CD4-positive, alpha-beta memory T cell (primary cell): ENCODE measurements around the gene ZER1. TPM values are rescaled to one million over a fixed set of nuclear protein-coding genes. Genes with fewer than 3 reads are reported as not detected.

ENCODE experiments used
- CTCF ChIA-PET: fragments of 350-600 bp; sonication (Branson Sonifier 250); formaldehyde crosslinking; loops from one replicate; lab custom pipeline; 2021; ENCODE audit warnings: inconsistent platforms; ENCODE audit not compliant: partially characterized antibody; lab: Charles Lee
- POLR2A ChIA-PET: fragments of 350-600 bp; sonication (Branson Sonifier 250); formaldehyde crosslinking; loops from one replicate; lab custom pipeline; 2021; ENCODE audit not compliant: partially characterized antibody; lab: Charles Lee
- DNase-seq, 5 donors: peaks; one replicate each; pipeline versions ENCODE4 v3.0.0 to v3.0.0-alpha.2; 2020 to 2022; ENCODE audit warnings: mixed read lengths in 1 of 5
- H3K27ac ChIP-seq: one replicate; pipeline ENCODE4 v1.7.0; 2013; ENCODE audit warnings: low read depth, low read length
- H3K27me3 ChIP-seq: 2 replicates; pipeline ENCODE4 v1.7.0; 2013; ENCODE audit warnings: mild to moderate bottlenecking, low read length, moderate library complexity; ENCODE audit not compliant: insufficient read depth
- H3K36me3 ChIP-seq: 2 replicates; pipeline ENCODE4 v1.7.0; 2013; ENCODE audit warnings: mild to moderate bottlenecking, low read length, moderate library complexity; ENCODE audit not compliant: insufficient read depth
- H3K4me1 ChIP-seq: 2 replicates; pipeline ENCODE4 v1.7.0; 2013; ENCODE audit warnings: mild to moderate bottlenecking, low read length, moderate library complexity; ENCODE audit not compliant: insufficient read depth
- H3K4me3 ChIP-seq, 2 donors: one replicate each; pipeline ENCODE4 v1.7.0; 2013; ENCODE audit warnings: low read length in 2 of 2, mild to moderate bottlenecking in 1 of 2
- H3K9me3 ChIP-seq, 2 donors: one replicate each; pipeline ENCODE4 v1.7.0; 2013; ENCODE audit warnings: low read length in 2 of 2, control low read depth in 1 of 2; ENCODE audit not compliant: control insufficient read depth in 1 of 2
- H3K27ac Mint-ChIP-seq, 7 donors: one replicate each; pipeline ENCODE4 v1.8.0; 2020 to 2021; ENCODE audit warnings: mixed read lengths in 7 of 7, mild to moderate bottlenecking in 6 of 7, inconsistent platforms in 3 of 7, moderate library complexity in 3 of 7
- H3K27me3 Mint-ChIP-seq, 2 donors: one replicate each; pipeline ENCODE4 v1.8.0; 2020 to 2021; ENCODE audit warnings: mixed read lengths in 2 of 2
- H3K36me3 Mint-ChIP-seq, 2 donors: one replicate each; pipeline ENCODE4 v1.8.0; 2020 to 2021; ENCODE audit warnings: mixed read lengths in 2 of 2, inconsistent platforms in 1 of 2, mild to moderate bottlenecking in 1 of 2
- H3K4me1 Mint-ChIP-seq, 4 donors: one replicate each; pipeline ENCODE4 v1.8.0; 2020 to 2021; ENCODE audit warnings: mixed read lengths in 4 of 4, mild to moderate bottlenecking in 1 of 4
- H3K4me3 Mint-ChIP-seq, 8 donors: one replicate each; pipeline ENCODE4 v1.8.0; 2020 to 2021; ENCODE audit warnings: mixed read lengths in 8 of 8, mild to moderate bottlenecking in 7 of 8, moderate library complexity in 6 of 8, inconsistent platforms in 3 of 8
- H3K9me3 Mint-ChIP-seq, 8 donors: one replicate each; pipeline ENCODE4 v1.8.0; 2020 to 2021; ENCODE audit warnings: mixed read lengths in 8 of 8, mild to moderate bottlenecking in 5 of 8, inconsistent platforms in 3 of 8, moderate library complexity in 1 of 8
- intact Hi-C: fragments of 100-400 bp; cut with micrococcal nuclease; formaldehyde crosslinking; loops from one replicate; pipeline ENCODE4 v1.15.1; 2023
- polyA plus RNA-seq, 2 donors: library from polyadenylated mRNA; unstranded; fragments of 300-500 nt; fragmentation: Illumina TruSeq; gene quantifications; one replicate each; pipeline ENCODE4 v1.2.3, GENCODE V29; 2021
- total RNA-seq, 2 experiments: library from RNA; stranded (reverse); gene quantifications; one replicate each; pipeline ENCODE4 v1.2.3, GENCODE V29; 2021

The ZER1 gene
- total and polyA plus RNA-seq, 4 experiments from 2014 or later = 35.6 to 44.2 (median 39.5) TPM

GRCh38 chr9:128747241-128747640 is 24.5 kb downstream of the ZER1 start:
- Histone ChIP-seq H3K4me1 (no peaks in the 10 kb centered on the region), H3K4me3 (no peak overlapping the region), H3K27ac (no peak overlapping the region), H3K27me3 (no peaks in the 10 kb centered on the region), H3K36me3 (peaks cover 11% of the 10 kb centered on the region), H3K9me3 (no peaks in the 10 kb centered on the region)
- Mint-ChIP-seq H3K4me1 (no peaks in the 10 kb centered on the region), H3K9me3 (no peaks in the 10 kb centered on the region), H3K27me3 (no peaks in the 10 kb centered on the region), H3K27ac (no peak overlapping the region), H3K36me3 (peaks cover 7 to 17% of the 10 kb centered on the region in 2 donors), H3K4me3 (no peak overlapping the region)
- CTCF ChIA-PET = no interaction called here
- no peak for DNase-seq
- POLR2A ChIA-PET = no interaction called here
- intact Hi-C loops = no loop called here

GRCh38 chr9:128743421-128743820 is 28.3 kb downstream of the ZER1 start:
- Histone ChIP-seq H3K9me3 (no peaks in the 10 kb centered on the region), H3K27ac (no peak overlapping the region), H3K27me3 (no peaks in the 10 kb centered on the region), H3K4me3 (no peak overlapping the region), H3K36me3 (peaks cover 7% of the 10 kb centered on the region), H3K4me1 (no peaks in the 10 kb centered on the region)
- Mint-ChIP-seq H3K27me3 (no peaks in the 10 kb centered on the region), H3K4me3 (no peak overlapping the region), H3K36me3 (peaks cover 4 to 22% of the 10 kb centered on the region in 2 donors), H3K4me1 (no peaks in the 10 kb centered on the region), H3K27ac (peak overlapping the region in 1 of 7 donors; percentile 4), H3K9me3 (no peaks in the 10 kb centered on the region)
- intact Hi-C loops = no loop called here
- no peak for DNase-seq
- CTCF ChIA-PET = no interaction called here
- POLR2A ChIA-PET = interaction anchor here (0.8 to 2.5 kb wide), 2 partner anchors 19 to 43 kb away, joined by 3 to 7 read pairs; partner anchors contain the start of genes TBC1D13 and ZDHHC12

GRCh38 chr9:128742401-128742800 is 29.3 kb downstream of the ZER1 start:
- no peaks in the 10 kb centered on the region for H3K4me1 ChIP-seq
- no peaks in the 10 kb centered on the region for H3K4me1 Mint-ChIP-seq
- H3K27ac ChIP-seq = no peak overlapping the region
- ChIA-PET POLR2A (interaction anchor here (1.1 to 2.5 kb wide), 2 partner anchors 18 to 29 kb away, joined by 4 to 7 read pairs; partner anchors contain the start of genes ZDHHC12 and ZER1), CTCF (interaction anchor here (1.1 kb wide), 1 partner anchor 76 kb away, joined by 3 read pairs; the partner anchor contains the start of gene ENDOG)
- H3K36me3 Mint-ChIP-seq = peaks cover 7 to 25% of the 10 kb centered on the region in 2 donors
- H3K27ac Mint-ChIP-seq = peak overlapping the region in 1 of 7 donors; percentile 35
- no peaks in the 10 kb centered on the region for H3K9me3 ChIP-seq
- H3K4me3 ChIP-seq = no peak overlapping the region
- no peaks in the 10 kb centered on the region for H3K27me3 Mint-ChIP-seq
- no peak for DNase-seq
- H3K27me3 ChIP-seq = no peaks in the 10 kb centered on the region
- H3K9me3 Mint-ChIP-seq = no peaks in the 10 kb centered on the region
- no peak overlapping the region for H3K4me3 Mint-ChIP-seq
- intact Hi-C loops = no loop called here
- H3K36me3 ChIP-seq = peaks cover 7% of the 10 kb centered on the region

- Histone ChIP-seq H3K4me1 (no peaks in the 10 kb centered on the region), H3K36me3 (peaks cover 26% of the 10 kb centered on the region), H3K9me3 (no peaks in the 10 kb centered on the region), H3K27me3 (no peaks in the 10 kb centered on the region), H3K4me3 (no peak overlapping the region), H3K27ac (no peak overlapping the region)
- POLR2A ChIA-PET = interaction anchor here (1.0 to 1.3 kb wide), 2 partner anchors 11 to 36 kb away, joined by 3 read pairs; partner anchors contain the start of genes ZDHHC12 and ZER1
- Mint-ChIP-seq H3K4me3 (peak overlapping the region in 1 of 8 donors; percentile 23), H3K27me3 (no peaks in the 10 kb centered on the region), H3K9me3 (no peaks in the 10 kb centered on the region), H3K27ac (peak overlapping the region in 3 of 7 donors; percentile 51 to 74 (median 68)), H3K4me1 (peaks cover 0 to 3% (median 0%) of the 10 kb centered on the region in 4 donors), H3K36me3 (peaks cover 18 to 44% of the 10 kb centered on the region in 2 donors)
- DNase-seq = no peak
- CTCF ChIA-PET = interaction anchor here (0.6 to 1.4 kb wide), 5 partner anchors 11 to 617 kb away, joined by 3 to 4 read pairs (median 3); partner anchors contain the start of genes PKN3 and ZDHHC12
- intact Hi-C loops = no loop called here
Observed at GRCh38 chr9:128735373-128735772, 36.4 kb downstream of the ZER1 start.

DNA sequence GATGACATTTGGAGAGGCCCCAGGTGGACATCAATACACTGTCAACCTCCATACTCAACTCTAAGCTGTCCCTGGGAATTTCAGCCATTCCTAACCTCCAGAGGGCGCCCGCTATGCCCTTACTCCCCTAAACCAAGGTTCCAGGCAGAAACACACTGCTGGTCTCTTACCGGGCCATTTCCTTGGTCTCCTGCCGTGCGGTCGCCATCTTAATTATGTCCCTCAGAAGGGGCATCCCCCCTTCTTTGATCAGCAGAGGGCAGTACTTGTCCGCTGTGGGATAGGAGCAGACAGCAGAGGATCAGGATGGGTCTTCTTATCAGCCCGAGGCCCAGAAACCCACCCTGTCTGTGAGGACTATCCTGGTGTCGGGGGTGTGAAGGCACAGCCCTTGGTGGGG is 38.5 kb downstream of the ZER1 start:
- Mint-ChIP-seq H3K4me3 (no peak overlapping the region), H3K9me3 (no peaks in the 10 kb centered on the region), H3K27me3 (no peaks in the 10 kb centered on the region), H3K27ac (no peak overlapping the region), H3K36me3 (peaks cover 14 to 37% of the 10 kb centered on the region in 2 donors), H3K4me1 (peaks cover 0 to 3% (median 0%) of the 10 kb centered on the region in 4 donors)
- CTCF ChIA-PET = interaction anchor here (0.6 kb wide), 1 partner anchor 11 kb away, joined by 3 read pairs; no protein-coding TSS in a partner anchor
- intact Hi-C loops = no loop called here
- H3K27me3 ChIP-seq = no peaks in the 10 kb centered on the region
- H3K4me1 ChIP-seq = no peaks in the 10 kb centered on the region
- H3K9me3 ChIP-seq = no peaks in the 10 kb centered on the region
- H3K27ac ChIP-seq = no peak overlapping the region
- no peak for DNase-seq
- no peak overlapping the region for H3K4me3 ChIP-seq
- POLR2A ChIA-PET = no interaction called here
- H3K36me3 ChIP-seq = peaks cover 18% of the 10 kb centered on the region

- Histone ChIP-seq H3K4me3 (no peak overlapping the region), H3K9me3 (no peaks in the 10 kb centered on the region), H3K27me3 (no peaks in the 10 kb centered on the region), H3K4me1 (no peaks in the 10 kb centered on the region), H3K36me3 (peaks cover 18% of the 10 kb centered on the region), H3K27ac (no peak overlapping the region)
- H3K9me3 Mint-ChIP-seq = no peaks in the 10 kb centered on the region
- no peaks in the 10 kb centered on the region for H3K27me3 Mint-ChIP-seq
- DNase-seq = no peak
- peaks cover 0 to 3% (median 0%) of the 10 kb centered on the region in 4 donors for H3K4me1 Mint-ChIP-seq
- peaks cover 14 to 35% of the 10 kb centered on the region in 2 donors for H3K36me3 Mint-ChIP-seq
- ChIA-PET POLR2A (no interaction called here), CTCF (interaction anchor here (0.6 kb wide), 1 partner anchor 11 kb away, joined by 3 read pairs; no protein-coding TSS in a partner anchor)
- intact Hi-C loops = no loop called here
- no peak overlapping the region for H3K4me3 Mint-ChIP-seq
- H3K27ac Mint-ChIP-seq = no peak overlapping the region
Observed at GRCh38 chr9:128732576-128732975, 39.2 kb downstream of the ZER1 start.

DNA sequence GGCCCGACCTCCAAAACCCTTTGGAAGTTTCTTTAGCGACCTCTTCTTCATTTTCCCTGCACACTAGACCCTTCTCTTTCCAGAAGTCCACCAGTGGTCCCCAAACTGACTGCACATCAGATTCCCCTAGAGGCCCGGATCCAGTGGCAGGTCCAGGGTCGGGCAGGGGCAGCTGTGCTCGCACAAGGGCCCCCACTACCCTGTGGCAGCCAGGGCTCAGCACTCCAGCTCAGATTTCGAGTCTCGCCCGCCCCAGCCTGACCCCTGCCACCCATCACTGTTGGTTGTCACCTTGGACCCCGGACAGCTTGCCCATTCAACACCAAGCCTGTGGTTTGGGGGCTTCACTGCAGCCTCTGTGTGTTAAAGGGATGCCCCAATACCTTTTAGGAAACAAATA is 40.0 kb downstream of the ZER1 start:
- H3K27ac Mint-ChIP-seq = no peak overlapping the region
- ChIA-PET CTCF (no interaction called here), POLR2A (no interaction called here)
- H3K4me1 Mint-ChIP-seq = peaks cover 0 to 6% (median 1%) of the 10 kb centered on the region in 4 donors
- Histone ChIP-seq H3K27ac (no peak overlapping the region), H3K9me3 (no peaks in the 10 kb centered on the region), H3K27me3 (no peaks in the 10 kb centered on the region), H3K36me3 (peaks cover 18% of the 10 kb centered on the region), H3K4me3 (no peak overlapping the region), H3K4me1 (no peaks in the 10 kb centered on the region)
- no peak overlapping the region for H3K4me3 Mint-ChIP-seq
- peaks cover 9 to 30% of the 10 kb centered on the region in 2 donors for H3K36me3 Mint-ChIP-seq
- intact Hi-C loops = no loop called here
- no peaks in the 10 kb centered on the region for H3K9me3 Mint-ChIP-seq
- no peaks in the 10 kb centered on the region for H3K27me3 Mint-ChIP-seq
- no peak for DNase-seq
